PC-9 (cell line): Measurements from ENCODE around the gene HOXA11. TPM values are rescaled to one million over a fixed set of nuclear protein-coding genes. Genes with fewer than 3 reads are reported as not detected.
A peak's percentile ranks its signal among the peaks of the same experiment; 100 is the strongest.

Source experiments
- BruUV-seq: library from RNA; stranded (reverse); fragments of 400-500 nt; replicated peaks from 2 replicates; lab custom pipeline; 2021; lab: Mats Ljungman, UMichigan
- CTCF ChIA-PET: fragments of 300-600 bp; sonication (Branson Sonifier 250); formaldehyde crosslinking; loops from one replicate; lab custom pipeline; 2022; ENCODE audit warnings: antibody characterized with exemption; lab: Charles Lee
- POLR2A ChIA-PET: fragments of 300-600 bp; sonication (Branson Sonifier 250); formaldehyde crosslinking; loops from one replicate; lab custom pipeline; 2022; ENCODE audit warnings: antibody characterized with exemption; ENCODE audit not compliant: unreplicated experiment; lab: Charles Lee
- DNase-seq, 2 experiments: peaks; one replicate each; pipeline versions ENCODE4 v3.0.0 to v3.0.0-alpha.2; 2015 to 2022; ENCODE audit warnings: mixed read lengths in 1 of 2
- H2AFZ ChIP-seq: fragments of 200-600 bp; sonication (generic); 2 replicates; pipeline ENCODE4 v1.8.1; 2017; ENCODE audit warnings: antibody characterized with exemption
- H3F3A ChIP-seq: fragments of 200-600 bp; sonication (generic); 2 replicates; pipeline ENCODE4 v1.8.1; 2017; ENCODE audit warnings: antibody characterized with exemption, mild to moderate bottlenecking, low read depth; ENCODE audit not compliant: insufficient read depth
- H3K27ac ChIP-seq: fragments of 200-600 bp; sonication (generic); 2 replicates; pipeline ENCODE4 v1.6.1; 2016; ENCODE audit warnings: mixed run types
- H3K27me3 ChIP-seq: fragments of 200-600 bp; sonication (generic); 2 replicates; pipeline ENCODE4 v1.6.1; 2016; ENCODE audit warnings: low read depth, mixed run types; ENCODE audit not compliant: insufficient read depth
- H3K36me3 ChIP-seq: fragments of 200-600 bp; sonication (generic); 2 replicates; pipeline ENCODE4 v1.6.1; 2016; ENCODE audit warnings: low read depth, mixed run types
- H3K4me1 ChIP-seq: fragments of 200-600 bp; sonication (generic); replicated peaks from 2 replicates; pipeline ENCODE4 v1.6.1; 2016; ENCODE audit warnings: mixed run types; ENCODE audit not compliant: insufficient read depth
- H3K4me2 ChIP-seq: fragments of 200-600 bp; sonication (generic); 2 replicates; pipeline ENCODE4 v1.6.1; 2017; ENCODE audit warnings: mixed run types
- H3K4me3 ChIP-seq: fragments of 200-600 bp; sonication (generic); 2 replicates; pipeline ENCODE4 v1.6.1; 2016; ENCODE audit warnings: mixed run types
- H3K79me2 ChIP-seq: fragments of 200-600 bp; sonication (generic); 2 replicates; pipeline ENCODE4 v1.6.1; 2017; ENCODE audit warnings: low read depth, mixed run types
- H3K9me2 ChIP-seq: fragments of 200-600 bp; sonication (generic); 2 replicates; pipeline ENCODE4 v1.8.1; 2017; ENCODE audit warnings: mild to moderate bottlenecking; ENCODE audit not compliant: insufficient read depth
- H3K9me3 ChIP-seq: fragments of 200-600 bp; sonication (generic); 2 replicates; pipeline ENCODE4 v1.8.1; 2016; ENCODE audit warnings: low read depth; ENCODE audit not compliant: insufficient read depth
- H4K20me1 ChIP-seq: fragments of 200-600 bp; sonication (generic); 2 replicates; pipeline ENCODE4 v1.8.1; 2017; ENCODE audit not compliant: insufficient read depth
- EZH2 ChIP-seq: fragments of 200-600 bp; sonication (generic); IDR thresholded peaks from 2 replicates; pipeline ENCODE4 v1.8.0; 2017; ENCODE audit warnings: antibody characterized with exemption, low read depth
- intact Hi-C: fragments of 100-400 bp; cut with micrococcal nuclease; formaldehyde crosslinking; loops from one replicate; pipeline ENCODE4 v1.10.0; 2022; ENCODE audit not compliant: unreplicated experiment
- total RNA-seq: library from RNA; stranded (reverse); gene quantifications from 2 replicates; pipeline ENCODE4 v1.2.3, GENCODE V29; 2021
- TF ChIP-seq, protein P1 (sequence below): fragments of 200-600 bp; sonication (generic); conservative IDR thresholded peaks from 2 replicates; pipeline ENCODE4 v1.6.1; 2017; ENCODE audit warnings: mixed run types, antibody characterized with exemption, mild to moderate bottlenecking, moderate library complexity

HOXA11 gene
- total RNA-seq, 1 experiment from 2014 or later = 0.26 TPM

DNA sequence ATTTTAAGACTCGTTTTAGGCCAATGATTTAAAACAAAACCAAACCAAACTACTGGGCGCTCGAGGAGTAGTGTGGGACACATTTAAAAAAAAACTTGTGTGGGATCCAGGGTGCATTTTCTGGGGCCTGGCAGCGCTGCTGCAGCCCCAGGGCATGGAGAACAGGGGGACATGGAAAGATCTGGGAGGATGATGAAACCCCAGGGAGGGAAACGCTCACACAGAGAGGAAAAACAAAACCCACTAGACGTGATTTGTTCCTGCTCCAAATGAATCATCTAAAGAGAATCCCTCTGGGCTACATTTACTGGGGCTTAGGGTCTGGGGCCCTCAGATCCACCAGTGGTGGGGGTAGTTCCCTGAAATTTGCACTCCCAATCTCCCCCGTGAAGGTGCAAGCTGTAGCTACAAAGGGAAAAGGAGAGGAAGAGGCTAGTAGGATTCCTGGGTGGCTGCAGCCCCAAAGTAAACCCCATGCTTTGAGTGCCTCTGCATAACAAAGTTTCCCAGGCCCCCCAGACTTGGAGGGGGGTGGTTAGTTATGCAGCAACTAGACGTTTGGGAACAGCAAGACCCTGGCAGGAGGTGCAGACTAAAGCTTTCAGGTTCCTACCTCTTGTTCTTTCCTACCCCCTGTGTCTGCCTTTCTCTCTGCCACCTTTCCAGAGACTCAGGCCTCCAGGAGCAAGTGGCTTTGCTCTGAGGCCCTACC, 29.4 kb upstream of the HOXA11 start:
- DNase-seq = no peak
- no peaks in the 10 kb centered on the region for H3F3A ChIP-seq
- H2AFZ ChIP-seq = peak overlapping the region; percentile 37; the same call in 1 of the 2 replicates
- H3K4me2 ChIP-seq = no peak overlapping the region
- no peak overlapping the region for H3K27ac ChIP-seq
- CTCF ChIA-PET = no interaction called here
- intact Hi-C loops = no loop called here
- H4K20me1 ChIP-seq = no peaks in the 10 kb centered on the region
- no peaks in the 10 kb centered on the region for H3K36me3 ChIP-seq
- no peaks in the 10 kb centered on the region for H3K79me2 ChIP-seq
- no peaks in the 10 kb centered on the region for H3K27me3 ChIP-seq
- no peaks in the 10 kb centered on the region for H3K9me3 ChIP-seq
- no peaks in the 10 kb centered on the region for H3K4me1 ChIP-seq
- no peaks in the 10 kb centered on the region for H3K9me2 ChIP-seq
- POLR2A ChIA-PET = no interaction called here
- no peak overlapping the region for H3K4me3 ChIP-seq
- no peak for TF ChIP-seq EZH2
- TF ChIP-seq, protein P1, sequence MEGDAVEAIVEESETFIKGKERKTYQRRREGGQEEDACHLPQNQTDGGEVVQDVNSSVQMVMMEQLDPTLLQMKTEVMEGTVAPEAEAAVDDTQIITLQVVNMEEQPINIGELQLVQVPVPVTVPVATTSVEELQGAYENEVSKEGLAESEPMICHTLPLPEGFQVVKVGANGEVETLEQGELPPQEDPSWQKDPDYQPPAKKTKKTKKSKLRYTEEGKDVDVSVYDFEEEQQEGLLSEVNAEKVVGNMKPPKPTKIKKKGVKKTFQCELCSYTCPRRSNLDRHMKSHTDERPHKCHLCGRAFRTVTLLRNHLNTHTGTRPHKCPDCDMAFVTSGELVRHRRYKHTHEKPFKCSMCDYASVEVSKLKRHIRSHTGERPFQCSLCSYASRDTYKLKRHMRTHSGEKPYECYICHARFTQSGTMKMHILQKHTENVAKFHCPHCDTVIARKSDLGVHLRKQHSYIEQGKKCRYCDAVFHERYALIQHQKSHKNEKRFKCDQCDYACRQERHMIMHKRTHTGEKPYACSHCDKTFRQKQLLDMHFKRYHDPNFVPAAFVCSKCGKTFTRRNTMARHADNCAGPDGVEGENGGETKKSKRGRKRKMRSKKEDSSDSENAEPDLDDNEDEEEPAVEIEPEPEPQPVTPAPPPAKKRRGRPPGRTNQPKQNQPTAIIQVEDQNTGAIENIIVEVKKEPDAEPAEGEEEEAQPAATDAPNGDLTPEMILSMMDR = no peak
- no TSS peak for BruUV-seq

DNA sequence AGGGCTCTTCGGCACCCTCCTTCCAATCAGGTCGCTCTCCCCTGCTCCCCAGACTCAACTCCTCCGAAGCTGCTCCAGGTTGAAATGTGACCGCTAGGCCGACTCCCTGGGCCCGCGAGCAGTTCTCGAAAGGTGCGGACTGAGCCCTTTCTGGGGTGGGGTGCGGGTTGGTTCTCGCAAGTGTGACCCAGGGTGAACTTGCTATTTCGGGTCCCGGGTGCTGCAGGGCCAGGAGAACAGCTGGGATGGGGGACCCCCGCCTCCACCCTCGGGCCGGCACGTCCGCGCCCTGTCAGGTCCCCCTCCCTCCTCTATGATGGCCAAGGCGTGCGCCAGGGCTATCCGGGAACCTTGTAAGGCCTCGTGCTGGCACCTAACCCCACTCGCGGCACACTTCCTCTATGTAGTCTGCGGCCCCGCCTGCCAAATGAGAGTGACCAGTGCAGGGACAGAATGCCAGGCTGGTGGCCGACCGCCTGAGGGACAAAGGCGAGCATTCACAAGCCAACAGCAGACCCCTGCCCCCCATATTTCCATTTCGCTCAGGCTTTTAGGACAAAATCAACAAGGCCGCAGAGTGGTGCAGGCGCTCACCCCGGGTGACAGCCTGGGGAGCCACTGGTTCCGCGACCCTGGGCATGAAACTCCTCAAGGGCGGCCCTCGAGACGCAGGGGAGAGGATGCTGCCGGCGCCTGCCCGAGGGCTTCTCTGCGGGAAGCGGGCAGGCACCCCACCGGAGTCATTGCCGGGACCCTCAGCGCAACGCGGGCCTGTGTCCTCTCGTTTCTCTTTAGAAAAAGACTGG, 28.6 kb upstream of the HOXA11 start:
- CTCF ChIA-PET = no interaction called here
- no peak for DNase-seq
- Histone ChIP-seq H3K36me3 (no peaks in the 10 kb centered on the region), H4K20me1 (no peaks in the 10 kb centered on the region), H3K9me3 (no peaks in the 10 kb centered on the region), H3K9me2 (no peaks in the 10 kb centered on the region), H3K4me2 (no peak overlapping the region), H2AFZ (peak overlapping the region; percentile 37; the same call in 1 of the 2 replicates), H3K27ac (no peak overlapping the region), H3K79me2 (no peaks in the 10 kb centered on the region), H3F3A (no peaks in the 10 kb centered on the region), H3K4me1 (no peaks in the 10 kb centered on the region), H3K4me3 (no peak overlapping the region), H3K27me3 (no peaks in the 10 kb centered on the region)
- intact Hi-C loops = no loop called here
- POLR2A ChIA-PET = no interaction called here
- no peak for TF ChIP-seq EZH2
- TF ChIP-seq, protein P1 = no peak
- BruUV-seq = no TSS peak

DNA sequence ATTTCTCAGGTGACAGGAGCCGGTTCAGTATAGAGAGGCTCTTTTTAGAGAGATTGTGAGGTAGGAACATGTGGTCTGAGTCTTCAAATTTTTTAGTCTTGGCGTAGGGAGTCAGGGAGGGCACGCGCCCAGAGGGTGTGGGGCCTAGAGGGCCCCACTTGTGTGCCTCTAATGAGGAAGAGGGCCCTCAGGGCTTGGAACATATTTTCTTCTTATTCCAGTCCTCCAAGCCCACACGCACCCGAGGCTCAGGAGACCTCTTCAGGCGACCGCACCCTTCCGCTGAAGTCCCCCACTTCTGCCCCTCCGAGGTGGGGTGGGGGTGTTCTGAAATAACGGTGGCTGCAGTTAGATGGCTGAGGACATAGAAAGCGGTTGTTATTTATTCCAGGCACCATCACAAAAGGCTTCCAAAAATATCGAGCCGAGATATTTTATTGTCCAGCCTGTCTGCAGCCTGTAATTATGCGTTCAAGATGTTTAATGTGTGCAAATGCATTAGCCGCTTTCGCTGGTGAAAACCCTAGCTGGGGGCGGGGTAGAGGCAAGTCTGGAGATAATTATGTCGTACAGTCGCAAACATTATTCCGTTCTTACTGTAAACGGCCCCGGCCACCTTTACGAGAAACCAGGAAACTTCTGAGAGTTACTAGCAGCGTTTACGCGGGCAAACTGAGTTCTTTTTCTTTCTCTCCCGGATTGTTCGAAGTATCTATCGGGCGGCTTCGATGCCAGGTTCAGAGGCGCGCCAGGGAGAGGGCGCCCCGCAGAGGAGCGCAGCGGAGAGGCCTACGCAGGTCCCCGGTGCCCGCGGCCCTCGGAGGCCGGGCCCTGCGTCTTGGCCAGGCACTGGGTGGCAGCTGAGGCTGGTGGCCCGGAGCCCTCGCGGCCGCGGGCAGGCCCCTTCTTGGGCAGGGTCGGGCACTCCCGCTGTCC, 27.7 kb upstream of the HOXA11 start:
- intact Hi-C loops = no loop called here
- POLR2A ChIA-PET = no interaction called here
- Histone ChIP-seq H3K4me3 (no peak overlapping the region), H2AFZ (no peak overlapping the region), H3K79me2 (no peaks in the 10 kb centered on the region), H3K9me2 (no peaks in the 10 kb centered on the region), H3K36me3 (no peaks in the 10 kb centered on the region), H4K20me1 (no peaks in the 10 kb centered on the region), H3F3A (no peaks in the 10 kb centered on the region), H3K9me3 (no peaks in the 10 kb centered on the region), H3K27ac (no peak overlapping the region), H3K27me3 (no peaks in the 10 kb centered on the region), H3K4me1 (no peaks in the 10 kb centered on the region), H3K4me2 (no peak overlapping the region)
- no peak for DNase-seq
- BruUV-seq = no TSS peak
- CTCF ChIA-PET = no interaction called here
- TF ChIP-seq, protein P1 = no peak
- TF ChIP-seq EZH2 = no peak
